NCI-H345 treated with DMSO at 0.1 percent for 48 hours (cell line): ENCODE measurements around the gene KRTAP5-10.
"Not testable (repeated sequence)": the region's sequence is repeated elsewhere in the genome, so short reads cannot be mapped to it uniquely, and the experiment has no call there.

Experiments
- DNase-seq: peaks from one replicate; lab custom pipeline; 2025; ENCODE audit not compliant: unreplicated experiment; lab: John Stamatoyannopoulos, UW

The KRTAP5-10 gene

DNA sequence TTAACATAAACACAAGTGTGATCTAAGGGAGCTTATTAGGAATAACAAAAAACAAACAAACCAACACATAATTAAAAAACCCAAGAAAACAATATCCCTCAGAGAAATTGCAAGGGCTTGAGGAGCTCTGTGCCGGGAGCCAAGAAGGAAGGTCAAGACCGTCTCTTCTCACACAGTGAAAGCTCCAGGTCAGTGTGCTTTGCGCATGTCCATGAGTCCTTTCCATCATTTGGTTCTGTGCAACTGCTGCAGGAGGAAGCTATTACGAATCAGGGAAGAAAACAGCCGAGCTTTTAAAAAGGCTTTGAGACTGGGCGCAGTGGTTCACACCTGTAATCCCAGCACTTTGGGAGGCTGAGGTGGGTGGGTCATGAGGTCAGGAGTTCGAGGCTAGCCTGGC lies 23.0 kb upstream of the KRTAP5-10 start:
- DNase-seq = no peak

DNA sequence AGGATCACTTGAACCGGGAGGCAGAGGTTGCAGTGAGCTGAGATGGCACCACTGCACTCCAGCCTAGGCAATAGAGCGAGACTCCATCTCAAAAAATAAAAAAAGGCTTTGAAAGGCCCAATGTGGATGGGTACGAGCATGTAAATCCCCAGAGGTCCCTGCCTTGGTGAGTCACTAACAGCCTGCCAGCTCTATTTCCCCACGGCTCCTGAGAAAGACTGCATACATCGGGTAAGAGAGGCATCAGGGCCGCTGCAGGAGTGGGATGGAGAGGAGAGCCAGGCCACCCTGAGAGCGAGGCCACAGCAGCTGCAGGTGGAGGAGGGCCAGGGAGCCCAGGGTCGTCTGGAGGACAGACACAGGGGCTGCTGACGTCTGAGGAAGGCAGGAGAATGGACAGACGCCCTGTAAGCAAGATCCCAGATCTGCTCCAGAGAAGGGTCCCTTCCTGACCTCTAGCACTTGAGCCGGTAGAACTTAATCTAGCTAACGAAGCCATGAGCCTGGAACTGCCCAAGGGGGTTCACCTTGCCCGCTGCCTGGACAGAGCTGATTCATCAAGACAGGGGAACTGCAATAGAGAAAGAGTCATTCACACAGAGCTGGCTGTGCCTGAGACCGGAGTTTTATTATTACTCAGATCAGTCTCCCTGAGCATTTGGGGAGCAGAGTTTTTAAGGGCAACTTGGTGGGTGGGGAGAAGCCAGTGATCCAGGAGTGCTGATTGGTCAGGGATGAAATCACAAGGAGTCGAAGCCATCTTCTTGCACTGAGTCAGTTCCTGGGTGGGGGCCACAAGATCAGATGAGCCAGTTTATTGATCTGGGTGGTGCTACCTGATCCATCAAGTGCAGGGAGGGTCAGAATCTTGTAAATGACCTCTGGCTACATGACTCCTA lies 22.2 kb upstream of the KRTAP5-10 start:
- DNase-seq = no peak

DNA sequence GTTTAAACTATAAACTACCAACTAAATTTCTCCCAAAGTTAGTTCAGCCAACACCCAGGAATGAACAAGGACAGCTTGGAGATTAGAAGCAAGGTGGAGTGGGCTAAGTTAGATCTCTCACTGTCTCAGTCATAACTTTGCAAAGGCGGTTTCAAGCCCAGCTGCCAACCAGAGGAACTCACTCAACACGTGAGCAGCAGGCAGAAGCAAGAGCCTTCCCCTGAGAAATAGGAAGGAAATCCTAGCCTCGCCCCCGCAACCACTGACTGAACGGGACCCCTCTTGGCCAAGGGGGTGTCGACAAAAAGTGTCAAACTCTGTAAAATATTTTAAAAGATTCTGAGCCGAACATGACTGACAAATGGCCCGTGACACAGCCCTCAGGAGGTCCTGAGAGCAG lies 21.5 kb upstream of the KRTAP5-10 start:
- DNase-seq = no peak

DNA sequence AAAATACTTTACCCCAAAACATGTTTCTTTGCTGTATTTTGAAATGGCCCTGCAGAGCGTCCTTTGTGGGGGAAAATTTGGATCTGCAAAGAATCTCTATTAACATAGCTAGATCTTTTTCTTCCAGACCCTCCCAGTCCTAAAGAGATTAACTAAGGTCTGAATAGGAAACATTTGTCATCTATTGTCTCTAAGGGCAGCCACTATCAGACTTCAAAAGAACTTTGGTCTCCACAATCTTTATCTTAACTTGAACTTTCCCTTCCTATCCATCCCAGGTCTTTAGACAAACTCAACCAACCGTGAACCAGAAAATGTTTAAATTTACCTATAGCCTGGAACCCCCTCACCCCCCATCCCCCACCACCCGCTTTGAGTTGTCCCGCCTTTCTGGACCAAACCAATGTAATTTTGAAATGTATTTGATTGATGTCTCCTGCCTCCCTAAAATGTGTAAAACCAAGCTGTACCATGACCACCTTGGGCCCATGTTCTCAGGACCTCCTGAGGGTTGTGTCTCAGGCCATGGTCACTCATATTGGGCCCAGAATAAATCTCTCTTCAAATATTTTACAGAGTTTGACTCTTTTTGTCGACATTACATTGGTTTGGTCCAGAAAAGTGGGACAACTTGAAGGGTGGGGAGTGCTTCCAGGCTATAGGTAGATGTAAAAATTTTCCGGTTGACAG lies 20.7 kb upstream of the KRTAP5-10 start:
- no peak for DNase-seq

DNA sequence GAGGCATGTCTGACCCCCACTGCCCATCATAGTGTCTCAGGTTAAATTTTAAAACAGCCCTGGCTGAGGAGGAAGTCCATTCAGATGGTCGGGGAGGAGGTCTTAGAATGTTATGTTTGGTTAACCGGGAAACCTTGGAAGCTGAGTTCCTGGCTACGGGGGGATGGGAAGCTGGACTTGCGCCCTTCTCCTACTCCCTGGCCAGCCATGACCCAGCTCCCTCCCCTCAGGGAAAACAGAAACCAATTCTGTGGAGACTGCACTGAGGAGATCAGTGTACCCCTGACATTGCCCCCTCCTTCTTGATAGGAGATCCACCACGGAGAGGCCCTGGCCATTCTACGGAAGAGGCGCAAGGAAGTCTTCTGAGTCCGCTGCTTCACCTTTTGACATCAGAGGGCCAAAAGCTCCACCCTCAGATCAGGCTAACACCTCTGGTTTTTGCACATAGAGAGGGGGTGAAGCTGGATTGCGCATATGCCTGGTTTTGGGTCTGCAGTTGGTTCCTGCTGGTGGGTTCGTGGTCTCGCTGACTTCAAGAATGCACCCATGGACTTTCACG lies 19.9 kb upstream of the KRTAP5-10 start:
- no peak for DNase-seq

DNA sequence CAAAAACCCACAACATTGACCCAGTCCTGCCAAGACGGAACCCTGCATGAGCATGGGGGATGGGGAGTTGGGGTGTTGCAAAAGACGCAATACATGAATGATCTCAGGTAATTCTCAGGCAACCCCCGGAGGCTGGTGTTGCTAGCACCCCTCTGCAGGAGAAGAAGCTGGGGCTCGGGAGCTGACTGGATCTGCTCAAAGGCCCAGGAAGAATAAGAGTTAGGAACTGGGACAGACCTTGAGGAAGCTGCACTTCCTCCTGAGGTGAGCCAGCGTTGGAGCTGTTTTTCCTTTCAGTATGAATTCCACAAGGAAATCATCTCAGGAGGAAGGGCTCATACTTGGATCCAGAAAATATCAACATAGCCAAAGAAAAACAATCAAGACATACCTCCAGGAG lies 17.2 kb upstream of the KRTAP5-10 start, which contains the start of gene KRTAP5-9:
TSS of gene KRTAP5-9 (plus strand) at position 301 of the 400 bp plus-strand sequence. CDS start 238 bp downstream, outside the sequence.
- no peak for DNase-seq

DNA sequence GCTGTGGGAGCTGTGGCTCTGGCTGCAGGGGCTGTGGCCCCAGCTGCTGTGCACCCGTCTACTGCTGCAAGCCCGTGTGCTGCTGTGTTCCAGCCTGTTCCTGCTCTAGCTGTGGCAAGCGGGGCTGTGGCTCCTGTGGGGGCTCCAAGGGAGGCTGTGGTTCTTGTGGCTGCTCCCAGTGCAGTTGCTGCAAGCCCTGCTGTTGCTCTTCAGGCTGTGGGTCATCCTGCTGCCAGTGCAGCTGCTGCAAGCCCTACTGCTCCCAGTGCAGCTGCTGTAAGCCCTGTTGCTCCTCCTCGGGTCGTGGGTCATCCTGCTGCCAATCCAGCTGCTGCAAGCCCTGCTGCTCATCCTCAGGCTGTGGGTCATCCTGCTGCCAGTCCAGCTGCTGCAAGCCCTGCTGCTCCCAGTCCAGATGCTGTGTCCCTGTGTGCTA lies 16.6 kb upstream of the KRTAP5-10 start:
- no peak for DNase-seq

DNA sequence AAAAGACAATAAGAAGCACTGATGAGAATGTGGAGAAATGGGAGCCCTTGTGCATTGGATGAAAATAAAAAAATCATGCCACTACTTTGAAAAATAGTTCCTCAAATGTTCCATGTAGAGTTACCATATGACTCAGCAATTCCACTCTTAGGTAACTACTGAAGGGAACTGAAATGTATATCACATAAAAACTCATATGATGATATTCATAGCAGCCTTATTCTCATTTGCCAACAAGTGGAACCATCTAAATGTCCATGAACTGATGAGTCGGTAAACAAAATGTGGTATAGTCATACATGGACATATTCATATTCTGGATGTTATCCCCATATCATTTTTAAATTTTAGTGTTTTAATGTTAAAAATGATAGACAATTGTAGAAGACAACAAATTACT lies 13.7 kb upstream of the KRTAP5-10 start:
- DNase-seq = no peak

DNA sequence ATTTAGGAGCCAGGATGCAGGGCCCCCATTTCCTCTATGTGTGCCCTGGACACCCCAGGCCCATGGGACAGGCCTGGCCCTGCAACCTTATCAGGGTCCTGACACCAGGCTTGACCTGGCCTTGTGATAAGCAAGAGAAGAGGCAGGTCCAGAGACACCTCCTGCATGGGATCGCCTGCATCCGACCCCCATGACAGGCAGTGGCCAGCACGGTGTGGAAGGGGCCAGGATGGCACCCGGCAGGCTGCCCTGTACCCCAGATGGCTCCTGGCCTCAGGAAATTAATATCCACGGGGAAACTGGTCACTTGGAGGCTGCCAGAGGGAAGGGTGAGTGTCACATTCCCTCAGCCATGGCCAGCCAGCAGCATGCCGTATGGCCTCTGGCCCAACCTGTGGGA lies 10.4 kb upstream of the KRTAP5-10 start:
- DNase-seq = no peak

DNA sequence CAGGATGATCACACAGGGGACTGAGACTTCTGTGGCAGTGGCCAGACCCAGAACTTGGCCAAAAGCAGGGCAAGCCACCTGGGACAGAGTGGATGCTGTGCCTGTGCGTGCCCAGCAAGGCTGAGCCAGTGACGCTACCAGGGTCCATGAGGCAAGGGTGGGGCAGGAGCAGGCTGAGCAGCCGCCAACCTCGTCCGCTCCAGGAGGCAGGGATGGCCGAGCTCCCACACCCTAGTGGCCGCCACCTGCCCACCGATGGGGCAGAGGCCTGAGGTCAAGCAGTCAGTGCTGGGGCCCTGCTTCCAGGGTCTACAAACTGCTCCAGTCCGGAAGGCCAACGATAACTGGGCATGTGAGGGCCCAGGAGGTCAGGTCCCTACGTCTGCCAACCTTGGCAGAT lies 9.9 kb upstream of the KRTAP5-10 start:
- no peak for DNase-seq

DNA sequence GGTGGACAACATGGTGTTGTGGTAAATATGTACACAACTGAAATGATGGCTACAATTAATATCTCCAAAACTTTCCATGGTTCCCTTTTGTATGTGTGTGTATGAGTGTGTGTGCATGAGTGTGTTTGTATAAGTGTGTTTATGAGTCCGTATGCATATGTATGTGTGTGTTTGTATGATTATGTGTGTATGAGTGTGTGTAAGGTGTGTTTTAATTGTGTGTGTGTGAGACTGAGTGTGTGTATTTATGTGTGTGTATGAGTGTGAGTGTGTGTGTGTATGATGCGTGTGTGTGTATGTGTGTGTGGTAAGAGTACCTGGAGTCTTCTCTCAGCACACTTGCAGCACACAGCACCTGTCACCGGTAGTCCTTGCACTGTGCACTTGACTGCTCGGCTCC lies 9.3 kb upstream of the KRTAP5-10 start:
- no peak for DNase-seq

DNA sequence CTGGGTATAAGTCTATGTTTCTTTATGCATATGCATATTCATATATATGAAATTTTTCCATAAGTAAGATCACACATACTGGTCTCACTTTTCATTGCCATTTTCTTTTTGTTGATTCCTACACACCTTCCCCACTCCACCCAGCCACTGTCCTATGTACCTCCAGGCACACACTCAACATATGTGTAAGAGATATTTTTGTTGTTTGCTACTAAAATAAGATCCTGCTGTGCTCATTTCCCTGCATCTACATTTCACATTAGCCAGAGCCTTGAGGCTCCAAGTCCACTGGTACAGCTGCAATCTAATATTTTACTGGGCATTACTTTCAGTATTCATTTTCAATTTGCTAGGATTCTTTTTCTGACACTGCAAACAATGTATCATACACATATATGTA lies 8.1 kb upstream of the KRTAP5-10 start:
- DNase-seq = no peak

DNA sequence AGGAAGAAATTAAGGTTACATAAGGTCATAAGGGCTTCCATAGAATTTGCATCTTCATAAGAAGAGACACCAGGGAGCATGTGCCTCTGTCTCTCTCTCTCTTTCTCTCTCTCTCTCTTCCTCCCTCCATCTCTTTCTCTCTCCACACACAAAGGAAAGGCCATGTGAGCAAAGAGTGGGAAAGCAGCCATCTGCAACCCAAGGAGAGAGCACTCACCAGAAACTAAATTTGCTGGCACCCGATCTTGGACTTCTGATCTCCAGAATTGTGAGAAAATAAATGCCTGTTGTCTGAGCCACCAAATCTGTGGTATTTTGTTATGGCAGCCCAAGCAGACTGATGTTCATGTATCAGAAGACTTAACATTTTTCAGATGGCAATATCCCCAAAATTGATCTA lies 6.4 kb upstream of the KRTAP5-10 start:
- DNase-seq = no peak

DNA sequence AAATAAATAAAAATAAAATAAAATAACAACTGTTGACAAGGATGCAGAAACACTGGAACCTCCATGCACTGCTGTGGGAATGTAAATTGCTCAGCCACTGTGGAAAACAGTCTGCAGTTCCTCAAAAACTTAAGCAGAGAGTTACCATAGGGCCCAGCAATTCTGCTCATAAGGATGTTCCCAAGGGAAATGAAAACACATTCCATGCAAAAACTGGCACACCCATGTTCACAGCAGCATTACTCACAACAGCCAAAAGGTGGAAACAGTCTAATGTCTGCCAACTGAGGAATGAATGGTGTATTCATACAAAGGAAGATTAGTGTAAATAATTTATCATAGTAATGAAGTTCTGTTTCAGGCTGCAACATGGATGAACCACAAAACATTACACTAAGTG lies 3.2 kb upstream of the KRTAP5-10 start:
- DNase-seq = no peak

DNA sequence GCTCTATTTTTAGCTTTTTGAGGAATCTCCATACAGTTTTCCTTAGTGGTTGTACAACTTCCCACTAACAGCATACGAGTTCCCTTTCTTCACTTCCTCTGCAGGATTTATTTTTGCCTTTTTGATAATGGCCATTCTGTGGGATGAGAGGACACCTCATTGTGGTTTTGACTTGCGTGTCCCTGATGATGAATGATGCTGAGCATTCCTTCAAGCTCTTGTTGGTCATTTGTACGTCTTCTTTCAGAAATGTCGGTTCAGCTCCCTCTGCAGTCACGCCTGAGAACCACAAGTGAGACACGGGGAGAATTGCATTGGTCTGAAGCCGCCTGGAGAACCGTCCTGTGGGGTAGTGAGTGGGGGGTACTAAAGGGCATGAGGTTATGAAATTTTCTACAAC lies 2.0 kb upstream of the KRTAP5-10 start:
- no peak for DNase-seq

DNA sequence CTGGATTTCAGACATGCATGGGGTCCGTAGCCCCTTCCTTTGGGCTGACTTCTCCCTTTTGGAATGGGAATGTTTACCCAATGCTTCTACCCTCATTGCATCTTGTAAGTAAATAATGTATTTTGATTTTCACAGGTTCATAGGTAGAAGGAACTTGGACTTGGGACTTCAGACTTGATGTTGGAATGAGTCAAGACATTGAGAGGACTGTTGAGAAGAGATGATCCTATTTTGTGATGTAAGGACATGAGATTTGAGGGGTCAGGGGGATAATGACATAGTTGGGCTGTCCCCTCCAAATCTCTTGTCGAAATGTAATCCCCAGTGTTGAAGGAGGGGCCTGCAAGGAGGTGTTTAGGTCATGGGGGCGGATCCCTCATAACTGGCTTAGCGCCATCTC lies 933 bp upstream of the KRTAP5-10 start:
- DNase-seq = no peak

DNA sequence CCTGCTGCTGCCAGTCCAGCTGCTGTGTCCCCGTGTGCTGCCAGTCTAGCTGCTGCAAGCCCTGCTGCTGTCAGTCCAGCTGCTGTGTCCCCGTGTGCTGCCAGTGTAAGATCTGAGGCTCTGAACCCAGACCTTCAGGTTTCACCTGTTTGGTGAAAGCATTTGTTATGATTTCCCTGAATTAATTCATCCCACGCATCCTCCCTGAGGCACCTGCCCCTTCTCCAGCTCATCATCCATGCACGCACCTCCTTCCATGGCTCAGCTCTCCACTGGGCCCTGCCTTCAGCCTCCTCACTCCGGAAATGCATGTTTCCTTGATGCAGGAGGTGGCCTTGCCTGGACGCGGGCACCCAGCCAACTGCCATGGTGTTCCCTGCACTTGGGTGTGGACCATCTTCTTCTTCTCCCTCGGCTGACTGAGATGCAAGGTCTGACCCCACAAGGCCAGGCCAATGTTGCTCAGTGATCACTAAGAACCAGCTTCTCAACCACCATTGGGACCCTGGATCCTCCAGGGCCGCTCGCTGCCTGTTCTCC lies 788 bp downstream of the KRTAP5-10 start:
- DNase-seq = no peak

DNA sequence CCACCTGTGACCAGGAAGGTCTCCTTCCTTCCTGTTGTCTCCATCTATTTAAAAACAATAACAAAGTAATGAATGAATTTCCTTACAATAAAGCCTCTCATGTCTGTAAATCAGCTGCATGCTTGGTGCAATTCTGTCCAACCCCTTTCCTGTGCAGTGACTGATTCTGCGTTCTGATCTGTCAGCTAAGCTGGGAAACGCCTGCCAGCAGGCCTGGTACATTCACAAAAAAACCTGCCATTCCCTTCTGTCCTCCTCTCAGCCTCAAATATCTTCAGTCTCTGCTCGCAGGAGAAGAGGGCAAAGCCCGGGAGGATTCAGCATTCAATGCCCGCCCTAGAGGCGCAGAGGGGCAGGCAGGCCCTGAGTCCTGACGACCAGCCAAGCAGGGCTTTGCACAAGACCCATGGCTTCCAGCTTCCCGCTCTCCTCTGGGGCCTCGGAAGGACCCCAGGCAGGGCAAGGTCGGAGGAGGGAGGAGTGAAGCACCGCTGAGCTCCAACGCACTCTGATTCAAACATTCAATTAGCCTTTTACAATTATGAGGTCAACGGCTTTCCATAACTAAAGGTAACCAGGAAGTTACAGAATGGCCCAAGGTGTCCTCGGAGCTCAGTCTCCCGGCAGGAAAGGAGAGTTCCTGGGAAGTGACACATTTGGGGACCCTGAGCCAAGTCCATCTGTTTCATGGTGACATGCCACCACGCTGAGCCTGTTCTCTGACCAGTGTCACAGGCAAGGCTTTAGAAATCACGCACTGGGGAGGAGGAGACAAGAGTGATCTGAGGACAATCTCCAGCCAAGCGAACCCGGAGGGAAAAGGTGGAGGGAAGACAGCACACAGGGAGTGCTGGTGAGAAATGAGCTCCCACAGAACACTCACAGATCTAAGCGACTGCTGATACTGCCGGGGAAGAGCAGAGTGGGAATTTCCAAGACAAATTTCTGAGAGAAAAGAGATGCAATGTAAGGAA lies 1.6 kb downstream of the KRTAP5-10 start:
- DNase-seq = not testable (repeated sequence)

DNA sequence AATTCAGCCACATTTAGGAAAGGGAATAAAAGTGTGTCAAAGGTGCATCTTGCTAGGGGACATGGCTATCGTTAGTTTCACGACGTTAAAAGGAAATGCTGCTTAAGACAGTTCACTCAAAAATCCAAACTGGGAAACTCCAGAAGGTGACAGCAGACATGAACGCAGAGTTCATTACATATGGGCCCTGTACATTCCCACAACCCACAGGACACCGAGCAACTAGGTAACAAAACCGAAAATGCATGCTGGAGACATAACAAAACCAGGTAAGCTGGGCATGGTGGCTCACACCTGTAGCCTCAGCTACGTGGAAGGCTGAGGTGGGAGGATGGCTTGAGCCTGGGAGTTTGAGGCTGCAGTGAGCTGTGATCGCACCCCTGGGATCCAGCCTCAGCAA lies 2.3 kb downstream of the KRTAP5-10 start:
- DNase-seq = not testable (repeated sequence)

DNA sequence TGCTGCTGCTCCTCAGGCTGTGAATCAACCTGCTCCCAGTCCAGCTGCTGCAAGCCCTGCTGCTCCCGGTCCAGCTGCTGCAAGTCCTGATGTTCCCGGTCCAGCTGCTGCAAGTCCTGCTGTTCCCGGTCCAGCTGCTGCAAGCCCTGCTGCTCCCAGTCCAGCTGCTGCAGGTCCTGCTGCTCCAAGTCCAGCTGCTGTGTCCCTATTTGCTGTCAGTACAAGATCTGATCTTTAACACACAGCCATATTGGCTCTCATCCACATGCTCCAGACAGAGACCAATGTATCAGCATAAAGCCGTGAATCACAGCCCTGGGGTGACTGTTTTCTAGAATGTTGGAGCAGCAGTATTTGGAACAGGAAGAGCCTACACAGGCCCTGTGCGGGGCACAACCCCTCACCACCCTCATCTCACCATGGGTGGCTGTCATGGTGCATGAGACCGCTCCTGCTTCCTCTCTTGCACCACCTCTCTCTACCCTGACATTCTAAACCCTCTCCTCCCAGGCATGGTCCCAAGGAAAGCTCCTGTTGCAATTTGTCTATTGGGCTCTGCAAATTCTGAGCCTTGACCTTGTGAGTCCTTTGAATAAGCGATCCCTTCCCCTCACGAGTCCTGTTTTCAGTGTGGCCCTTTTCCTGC lies 3.5 kb downstream of the KRTAP5-10 start:
- no peak for DNase-seq
